ENCODE data around the gene NPAS3. TPM values are rescaled to one million over a fixed set of nuclear protein-coding genes. Genes with fewer than 3 reads are reported as not detected.

Gene NPAS3
- total RNA-seq, 1 donor from 2014 or later = 0.07 TPM

DNA sequence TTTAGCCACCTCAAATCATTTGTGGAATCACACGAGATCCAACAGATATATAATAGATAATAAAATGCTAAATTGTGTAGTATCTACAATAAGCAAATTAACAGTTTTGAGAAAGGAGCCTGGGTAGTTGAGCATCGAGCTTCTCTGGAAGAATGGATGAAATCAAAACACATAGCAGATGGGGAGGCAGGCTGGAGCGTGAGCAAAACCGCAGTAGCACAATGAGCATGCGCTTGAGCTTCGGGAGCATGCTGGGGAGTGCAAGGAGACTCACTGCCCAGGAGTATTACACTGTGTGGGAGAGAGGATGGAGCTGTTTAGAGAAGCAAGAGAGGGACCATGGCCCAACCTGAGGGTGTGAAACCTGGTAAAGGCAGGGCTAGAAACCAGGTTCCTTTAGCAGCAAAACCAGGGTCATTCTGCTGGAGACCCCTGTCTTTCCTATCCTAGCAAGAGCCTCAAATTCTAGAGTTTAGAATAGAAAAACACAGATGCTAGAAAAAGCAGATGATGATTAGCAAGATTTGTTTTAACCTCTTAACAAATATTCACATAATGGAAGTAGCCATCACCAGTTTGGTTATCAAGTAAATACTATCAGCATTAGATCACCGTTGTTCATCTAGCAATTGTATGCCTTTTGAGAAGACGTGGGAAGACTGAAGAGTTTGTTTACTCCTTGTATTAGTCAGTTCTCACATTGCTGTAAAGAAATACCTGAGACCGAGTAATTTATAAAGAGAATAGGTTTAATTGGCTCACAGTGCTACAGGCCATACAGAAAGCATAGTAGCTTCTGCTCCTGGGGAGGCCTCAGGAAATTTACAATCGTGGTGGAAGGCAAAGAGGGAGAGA lies 527.4 kb downstream of the NPAS3 start:
- DNase-seq (ENCODE audit: low read depth, low spot score) = no peak

DNA sequence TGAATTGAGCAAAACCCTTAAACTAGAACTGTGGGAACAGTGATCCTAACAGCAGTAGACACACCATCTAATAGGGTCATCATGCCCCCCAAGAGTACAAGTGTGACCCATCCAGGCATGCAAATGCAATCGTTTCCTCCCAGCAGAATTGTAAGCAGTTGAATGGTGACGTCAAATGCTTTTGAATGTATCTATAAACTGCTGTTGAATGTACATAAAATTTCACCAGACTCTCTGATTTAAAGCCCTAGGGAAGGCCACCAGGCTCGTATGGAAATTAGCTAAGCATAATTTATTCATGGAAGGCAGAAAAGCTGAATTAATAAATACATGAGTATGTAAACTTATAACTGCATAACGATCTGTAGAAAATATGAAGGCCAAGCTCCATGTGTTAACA lies 529.3 kb downstream of the NPAS3 start:
- no peak for DNase-seq (ENCODE audit: low read depth, low spot score)

DNA sequence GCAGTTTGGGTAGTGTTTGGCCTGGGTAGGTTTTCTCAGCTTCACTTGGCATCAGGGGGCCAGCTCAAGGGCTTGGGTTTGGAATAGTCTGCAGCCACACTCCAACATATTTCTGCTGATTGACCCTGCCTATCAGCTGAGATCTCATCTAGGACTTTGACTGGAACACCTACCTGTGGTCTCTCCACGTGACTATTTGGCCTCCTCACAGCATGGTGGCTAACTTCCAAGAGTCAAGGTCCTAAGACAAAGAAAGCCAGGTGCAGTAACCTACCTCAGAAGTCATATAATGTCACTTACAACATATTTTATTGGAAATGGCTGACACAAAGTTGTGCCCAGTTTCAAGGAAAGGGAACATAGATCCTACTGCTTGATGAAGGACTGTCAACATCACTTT lies 531.2 kb downstream of the NPAS3 start:
- DNase-seq (ENCODE audit: low read depth, low spot score) = no peak

DNA sequence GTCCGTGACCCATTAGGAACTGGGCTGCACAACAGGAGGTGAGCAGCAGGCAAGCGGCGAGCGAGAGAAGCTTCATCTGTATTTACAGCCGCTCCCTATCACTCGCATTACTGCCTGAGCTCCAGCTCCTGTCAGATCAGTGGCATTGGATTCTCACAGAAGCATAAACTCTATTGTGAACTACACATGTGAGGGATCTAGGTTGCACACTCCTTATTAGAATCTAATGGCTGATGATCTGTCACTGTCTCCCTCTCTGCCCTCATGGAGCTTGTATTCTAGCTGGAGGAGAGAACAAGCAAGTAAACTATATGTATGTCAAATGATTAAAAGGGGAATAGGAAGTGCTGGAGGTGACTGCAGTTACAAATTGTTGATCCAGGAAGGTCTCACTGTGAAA lies 533.1 kb downstream of the NPAS3 start:
- DNase-seq (ENCODE audit: low read depth, low spot score) = no peak

DNA sequence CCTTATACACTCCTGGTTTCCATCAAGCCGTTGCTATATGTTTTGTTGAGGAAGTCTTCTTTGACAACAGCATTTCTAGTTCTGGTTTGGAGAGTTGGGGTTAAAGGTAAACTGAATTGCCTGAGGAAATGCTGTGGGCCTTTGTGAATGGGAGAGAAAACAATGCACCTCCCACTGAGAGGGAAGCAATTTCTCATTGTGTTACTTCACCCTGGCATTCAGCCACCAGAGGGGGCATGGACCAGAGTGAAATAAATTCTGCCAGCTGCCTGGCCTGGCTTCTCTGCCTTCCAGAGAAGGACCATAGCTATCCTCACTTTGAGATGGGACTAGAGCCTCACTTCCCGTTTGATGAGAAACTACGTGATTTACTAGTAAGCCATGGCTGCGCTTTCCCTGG lies 536.9 kb downstream of the NPAS3 start:
- DNase-seq (ENCODE audit: low read depth, low spot score) = peak; percentile 76

DNA sequence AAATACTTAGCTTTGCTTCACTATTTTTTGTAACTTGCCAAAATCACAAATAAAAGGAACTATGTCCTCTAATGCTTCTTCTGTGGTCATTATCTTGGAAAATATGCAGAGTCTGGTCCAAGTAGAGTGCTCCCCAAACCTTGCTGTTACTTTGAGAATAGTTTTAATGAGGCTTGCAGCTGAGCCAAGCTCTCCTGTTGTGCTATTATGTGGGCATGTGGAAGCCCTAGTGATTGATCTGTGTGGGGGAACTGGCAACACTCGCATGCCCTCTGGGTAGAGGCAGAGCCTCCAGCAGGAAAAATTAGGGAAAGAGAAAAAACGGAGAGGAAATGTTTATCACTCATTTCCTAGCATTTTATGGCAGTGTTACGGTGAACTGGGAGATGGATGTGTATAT lies 539.1 kb downstream of the NPAS3 start:
- no peak for DNase-seq (ENCODE audit: low read depth, low spot score)

DNA sequence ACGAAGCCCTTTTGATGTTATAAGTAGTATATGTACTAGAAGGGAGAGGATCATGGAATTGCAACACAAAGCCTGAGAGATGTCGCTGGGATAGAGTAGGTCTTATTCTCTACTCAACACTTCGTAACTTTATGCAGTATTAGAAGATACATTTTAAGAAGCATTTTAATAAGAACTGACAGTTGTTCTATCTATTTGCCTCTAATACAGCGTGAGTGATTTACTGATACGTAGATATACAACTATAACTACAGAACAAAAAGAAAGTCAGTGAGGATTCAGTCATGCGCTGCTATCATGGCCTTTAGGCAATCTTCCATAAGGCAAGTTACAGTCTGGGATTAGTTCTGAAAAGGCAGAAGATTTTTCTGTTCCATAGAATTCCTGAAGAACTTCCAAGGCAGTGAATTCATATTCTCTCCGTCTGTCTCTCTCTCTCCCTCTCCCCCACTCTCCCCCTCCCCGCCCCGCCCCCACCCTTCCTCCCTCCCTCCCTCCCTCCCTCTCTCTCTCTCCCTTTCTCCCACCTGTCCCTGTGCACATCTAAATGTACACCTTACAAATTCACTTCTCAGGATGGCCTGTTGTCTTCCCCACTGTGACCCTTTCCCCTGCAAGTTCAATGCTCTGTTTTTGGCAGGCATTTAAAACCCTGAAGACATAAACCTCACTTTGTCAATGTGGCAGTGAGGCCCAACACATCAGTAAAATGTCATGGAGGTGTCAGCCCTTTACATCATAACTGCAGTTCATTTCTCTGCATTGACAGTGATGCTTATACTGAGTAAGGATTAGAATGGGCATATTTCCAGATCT lies 541.6 kb downstream of the NPAS3 start:
- no peak for DNase-seq (ENCODE audit: low read depth, low spot score)

DNA sequence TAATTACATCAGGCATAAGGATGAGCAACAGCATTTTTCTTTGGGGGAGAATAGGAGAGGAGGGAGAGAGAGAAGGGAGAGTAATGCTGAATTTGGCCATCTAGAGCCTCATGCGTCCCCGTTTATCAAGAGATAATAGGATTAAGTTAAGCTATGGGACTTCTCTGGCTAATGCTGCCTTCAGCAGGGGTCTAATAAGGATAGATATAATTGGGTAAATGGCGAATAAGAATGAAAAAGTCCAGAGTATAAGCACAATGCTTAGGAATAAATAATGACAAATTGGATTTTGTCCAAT lies 542.2 kb downstream of the NPAS3 start:
- DNase-seq (ENCODE audit: low read depth, low spot score) = no peak

DNA sequence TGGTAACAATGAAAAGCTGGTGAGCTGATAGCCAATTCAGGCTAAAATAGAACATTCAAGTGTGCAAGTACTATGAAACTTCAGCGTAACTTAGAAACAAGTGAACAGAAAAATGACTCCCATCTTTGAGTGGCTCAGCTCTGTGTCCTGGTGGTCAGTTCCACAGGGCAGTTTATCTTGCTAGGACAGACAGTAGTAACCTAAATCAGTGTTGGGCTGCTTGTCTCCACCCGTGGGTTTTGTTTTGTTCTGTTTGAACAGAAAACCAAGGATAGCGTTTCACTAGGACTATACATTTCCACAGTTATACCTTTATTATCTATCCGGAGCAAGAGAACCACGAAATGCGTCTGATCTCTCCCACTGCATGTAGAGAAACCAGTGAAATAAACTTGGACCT lies 544.4 kb downstream of the NPAS3 start:
- DNase-seq (ENCODE audit: low read depth, low spot score) = no peak

DNA sequence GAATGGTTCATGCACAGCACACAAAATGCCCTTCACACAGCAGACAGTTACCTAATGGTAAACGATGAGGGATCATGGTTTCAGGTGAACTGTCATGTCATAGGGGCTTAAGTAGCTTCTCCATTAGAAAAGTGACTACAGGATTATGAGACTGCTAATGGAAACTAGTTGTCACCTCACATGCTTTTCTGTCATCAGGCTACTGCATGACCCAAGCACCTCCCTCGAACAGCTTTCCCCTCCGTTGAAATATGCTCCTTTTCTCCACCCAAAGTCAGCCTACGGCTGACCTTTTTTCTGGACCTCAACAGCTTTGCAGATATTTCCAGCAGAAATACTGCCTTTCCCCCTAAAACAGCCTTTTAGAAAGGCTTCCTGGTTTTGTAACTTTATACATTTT lies 544.9 kb downstream of the NPAS3 start:
- DNase-seq (ENCODE audit: low read depth, low spot score) = no peak

DNA sequence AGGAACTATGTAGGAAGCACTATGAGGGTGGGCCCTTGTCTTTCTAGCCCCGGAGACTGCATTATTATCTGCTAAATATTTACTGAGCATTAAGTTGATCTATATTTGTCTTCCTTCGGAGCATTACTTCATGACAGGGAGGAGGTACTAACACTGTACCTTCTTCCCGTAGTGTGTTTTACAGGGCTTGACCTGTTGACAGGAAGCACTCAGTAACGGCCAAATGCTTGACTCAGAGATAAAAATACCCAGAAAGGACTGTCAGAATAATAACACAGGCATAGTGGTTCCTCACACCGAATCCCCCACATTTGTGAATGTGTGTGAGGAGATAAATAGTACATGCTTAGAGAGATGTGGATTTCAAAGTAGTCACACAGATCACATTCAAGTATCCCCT lies 545.6 kb downstream of the NPAS3 start:
- DNase-seq (ENCODE audit: low read depth, low spot score) = no peak

DNA sequence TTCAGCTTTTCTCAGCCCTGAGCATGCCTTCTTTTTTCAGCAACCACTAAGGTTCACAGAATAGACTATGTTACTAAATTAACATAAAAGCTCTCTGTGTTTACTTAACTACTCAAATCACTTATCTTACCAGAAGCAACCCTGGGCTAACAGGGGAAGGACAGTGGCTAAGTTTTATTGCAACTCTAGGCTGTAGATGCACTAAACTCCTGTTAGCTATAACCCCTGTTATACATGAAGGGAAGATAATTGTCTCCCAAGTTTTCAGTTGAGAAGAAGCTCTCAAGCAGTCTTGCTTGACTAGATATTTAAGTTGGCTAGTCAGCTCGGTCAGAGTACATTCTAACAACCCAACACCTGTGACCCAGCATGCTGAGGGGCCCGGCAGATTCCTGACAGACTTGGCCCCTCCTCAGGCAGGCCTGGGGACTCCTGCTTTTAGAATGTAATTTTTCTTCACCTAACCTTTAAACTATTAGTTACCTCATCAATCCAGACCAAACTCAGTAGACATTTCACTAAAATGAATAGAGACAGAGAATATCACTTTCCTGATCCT lies 547.7 kb downstream of the NPAS3 start:
- DNase-seq (ENCODE audit: low read depth, low spot score) = no peak

DNA sequence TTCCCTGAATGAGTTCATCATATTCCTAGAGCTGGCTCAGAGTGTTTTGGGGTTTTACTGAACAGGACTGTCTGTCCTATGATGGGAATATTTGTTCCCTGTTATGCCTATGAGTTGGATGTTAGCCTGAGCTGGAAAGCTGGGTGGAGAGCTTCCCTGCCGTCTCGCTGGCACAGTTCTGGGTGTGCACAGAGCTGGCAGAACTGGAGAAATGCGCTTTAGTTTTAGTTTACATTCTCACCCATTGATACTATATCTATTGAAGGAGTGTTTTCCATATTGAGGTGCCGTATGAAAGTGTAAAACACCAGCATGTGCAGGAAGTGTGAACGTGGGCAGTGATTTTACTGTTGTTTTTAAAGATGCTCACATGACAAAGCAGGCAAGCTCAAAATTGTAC lies 549.9 kb downstream of the NPAS3 start:
- DNase-seq (ENCODE audit: low read depth, low spot score) = no peak

DNA sequence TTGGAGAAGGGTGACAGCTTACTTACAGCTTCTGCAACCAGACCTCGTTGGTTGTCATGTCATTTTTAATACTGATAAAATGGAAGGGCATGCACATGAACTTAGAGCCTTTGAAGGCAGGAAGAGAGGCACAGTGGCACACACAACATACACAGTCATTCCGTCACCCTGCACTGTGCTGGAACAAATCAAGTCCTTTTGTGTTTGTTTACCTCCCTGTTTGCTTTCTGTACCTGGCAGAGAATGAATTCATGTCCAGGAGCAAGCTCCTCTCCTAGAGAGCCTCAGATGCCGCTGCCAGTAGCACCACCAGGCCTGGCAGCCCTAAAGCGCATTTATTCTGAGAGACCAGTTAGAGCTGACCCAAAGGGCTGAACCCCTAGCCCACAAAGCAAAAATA lies 551.9 kb downstream of the NPAS3 start:
- DNase-seq (ENCODE audit: low read depth, low spot score) = no peak

DNA sequence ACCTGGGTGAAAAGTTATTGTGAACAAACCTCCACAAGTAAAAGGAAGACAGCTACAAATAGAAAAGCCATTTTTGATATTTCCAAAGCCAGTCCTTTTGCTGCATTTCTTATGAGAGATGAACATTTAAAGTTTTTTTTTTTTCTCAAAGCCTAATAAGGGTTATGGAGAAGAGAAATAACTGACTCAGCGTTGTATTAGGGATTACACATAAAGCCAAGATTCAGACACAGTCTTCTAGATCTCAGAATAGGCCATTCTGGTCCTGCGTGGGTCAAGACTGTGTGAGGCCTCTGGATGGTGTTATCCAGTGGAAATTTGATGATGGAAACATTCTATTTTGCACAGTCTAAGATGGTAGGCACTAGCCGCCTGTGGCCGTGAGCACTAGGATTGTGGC lies 552.4 kb downstream of the NPAS3 start:
- no peak for DNase-seq (ENCODE audit: low read depth, low spot score)

DNA sequence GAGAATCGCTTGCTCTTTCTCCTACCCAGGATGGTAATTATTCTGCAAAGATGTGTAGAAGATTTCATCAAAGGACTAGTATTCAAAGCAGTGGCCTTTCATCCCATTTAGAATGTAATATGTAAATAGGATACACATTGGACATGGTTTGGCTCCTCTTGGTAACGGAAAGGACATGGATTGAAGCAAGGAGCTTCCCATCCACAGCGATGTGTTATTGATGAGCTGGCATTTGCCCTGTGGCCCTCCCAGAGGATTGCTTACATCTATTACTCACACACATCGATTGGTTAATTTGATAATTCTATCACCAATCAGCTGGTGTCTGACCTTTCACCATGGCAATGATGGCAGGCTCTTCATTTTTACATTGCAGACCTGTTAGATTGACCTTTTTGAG lies 553.8 kb downstream of the NPAS3 start:
- no peak for DNase-seq (ENCODE audit: low read depth, low spot score)

DNA sequence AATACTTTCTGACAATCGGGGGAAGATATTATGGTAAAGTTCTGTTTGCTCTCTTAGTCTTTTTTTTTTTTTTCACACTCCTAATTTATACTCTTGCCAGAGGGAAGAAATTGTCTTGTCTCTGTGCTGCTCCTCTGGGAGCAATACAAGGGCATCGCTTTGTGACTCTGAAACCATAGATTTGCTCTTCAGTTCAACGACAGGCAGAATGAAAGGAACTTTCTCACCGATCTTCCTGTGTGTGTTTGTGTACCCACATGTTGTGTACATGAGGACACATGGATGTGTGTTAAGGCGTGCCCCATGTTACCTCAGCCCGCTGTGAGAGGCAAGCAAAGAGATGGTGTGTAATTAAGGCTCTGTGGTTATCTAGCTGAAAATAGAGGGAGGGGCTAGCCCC lies 554.6 kb downstream of the NPAS3 start:
- no peak for DNase-seq (ENCODE audit: low read depth, low spot score)

DNA sequence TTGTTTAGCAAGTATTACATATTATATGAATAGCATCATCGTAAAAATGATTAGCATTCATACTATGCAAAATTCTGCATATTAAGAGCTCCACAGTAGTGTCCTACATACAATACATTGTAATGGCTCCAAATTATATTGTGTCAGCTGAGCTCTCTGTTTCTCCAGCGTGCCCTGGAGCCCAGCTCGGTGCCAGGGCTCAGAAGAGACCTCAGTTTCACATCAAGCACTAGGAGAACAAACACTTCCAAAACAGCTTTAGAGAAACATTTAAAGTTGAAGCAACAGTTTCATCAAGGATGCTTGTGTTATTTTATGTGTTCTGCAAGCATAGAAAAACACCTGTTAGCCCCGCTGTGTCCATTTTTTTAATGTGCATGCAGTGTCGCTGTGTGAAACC lies 555.3 kb downstream of the NPAS3 start:
- DNase-seq (ENCODE audit: low read depth, low spot score) = no peak

DNA sequence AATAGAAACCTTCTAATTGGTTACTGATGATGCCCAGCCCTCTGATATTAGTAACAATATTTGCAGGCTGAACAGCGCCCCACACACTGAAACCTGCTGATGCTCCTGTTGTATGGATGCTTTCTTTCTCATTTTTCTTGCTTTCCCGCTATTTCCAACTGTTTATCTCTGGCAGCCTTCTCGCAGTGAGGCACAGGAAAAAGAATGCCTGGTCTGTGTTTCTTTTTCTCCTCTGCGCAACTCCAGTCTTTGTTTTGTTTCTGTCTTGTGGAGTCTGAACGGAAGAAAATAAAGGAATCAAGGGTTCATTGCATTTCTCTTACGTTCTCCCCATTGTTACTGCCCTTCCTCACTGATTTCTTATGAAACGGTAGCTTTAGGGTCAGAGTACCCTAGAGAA lies 561.0 kb downstream of the NPAS3 start:
- DNase-seq (ENCODE audit: low read depth, low spot score) = no peak

DNA sequence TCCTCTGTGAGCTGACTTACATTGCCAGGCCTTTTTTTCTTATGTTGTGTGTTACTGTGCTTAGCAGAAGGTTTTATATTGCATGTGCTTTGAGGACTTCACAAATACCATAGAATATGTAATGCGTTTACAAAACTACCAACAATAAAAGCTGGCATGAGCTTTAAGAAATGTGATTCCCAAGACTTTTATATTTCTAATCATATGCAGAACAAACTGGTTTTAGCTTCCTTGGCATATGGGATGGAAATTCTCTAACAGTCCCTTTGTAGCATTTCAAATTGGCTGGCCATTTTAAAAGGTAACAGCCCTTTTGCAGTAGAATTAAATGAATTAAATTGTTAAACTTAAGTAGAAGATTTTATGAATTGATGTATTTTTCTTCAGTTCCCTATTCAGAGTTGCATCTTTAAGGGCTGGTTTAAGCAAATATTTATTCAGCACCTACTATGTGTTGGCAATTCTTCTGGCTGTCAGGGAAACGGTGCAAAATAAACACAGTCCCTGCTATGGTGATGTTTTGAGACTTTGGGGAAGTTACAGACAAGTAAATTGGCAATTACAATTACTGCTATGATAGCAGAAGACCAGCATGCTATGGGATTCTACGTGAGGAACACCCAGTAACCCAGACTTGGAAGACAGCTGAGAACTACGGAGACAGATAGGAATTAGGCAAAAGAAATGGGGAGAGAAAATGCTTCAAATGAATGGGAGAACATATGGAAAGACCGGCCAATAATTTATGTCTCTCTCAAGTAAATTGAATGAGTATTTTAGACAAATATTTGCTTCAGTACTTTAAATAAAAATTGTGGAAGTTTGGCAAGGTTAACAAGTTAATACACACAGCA lies 565.8 kb downstream of the NPAS3 start:
- DNase-seq (ENCODE audit: low read depth, low spot score) = no peak

DNA sequence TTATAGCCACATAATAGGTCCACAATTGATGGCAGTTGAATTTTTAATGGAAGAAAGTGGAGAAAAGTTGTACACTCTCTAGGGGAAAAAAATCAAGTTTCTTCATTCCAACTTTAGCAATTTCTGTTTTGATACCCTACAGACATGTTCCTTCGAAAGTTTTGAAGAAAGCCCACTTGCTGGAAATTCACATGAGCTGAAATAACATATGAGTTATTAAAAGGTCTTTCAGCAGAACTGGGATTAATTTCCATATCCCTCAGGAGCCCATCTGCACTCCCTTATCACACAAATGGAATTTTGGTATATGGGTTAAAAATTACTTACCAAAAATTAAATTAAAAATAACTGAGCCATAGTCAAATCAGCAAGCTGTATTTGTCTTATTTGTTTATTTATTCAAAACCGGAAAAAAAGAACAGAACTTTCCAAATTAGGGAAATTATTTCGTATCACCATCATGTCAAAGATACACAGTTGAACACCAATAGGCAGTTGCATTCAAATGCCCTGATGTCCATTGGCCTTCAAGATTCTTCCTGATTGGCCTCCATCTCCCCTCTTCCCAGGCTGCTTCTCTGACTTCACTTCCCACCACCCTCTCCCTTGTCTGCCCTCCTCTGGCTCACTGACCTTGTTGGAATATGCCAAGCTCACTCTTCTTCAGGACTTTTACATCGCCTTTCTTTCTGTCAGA lies 566.7 kb downstream of the NPAS3 start:
- no peak for DNase-seq (ENCODE audit: low read depth, low spot score)
